Measurements from ENCODE around the gene GLYR1. TPM values are rescaled to one million over a fixed set of nuclear protein-coding genes. Genes with fewer than 3 reads are reported as not detected.

The GLYR1 gene
- total RNA-seq, 1 experiment from 2014 or later: 67.3 TPM

- H3K27me3 Mint-ChIP-seq (ENCODE audit: insufficient read depth, unreplicated experiment): no peaks in the 10 kb centered on the region
- H3K36me3 Mint-ChIP-seq (ENCODE audit: insufficient read depth, unreplicated experiment): no peaks in the 10 kb centered on the region
- intact Hi-C loops (cut with micrococcal nuclease): no loop called here
- DNase-seq (ENCODE audit: unreplicated experiment): no peak
- no peak overlapping the region for H3K4me3 Mint-ChIP-seq (ENCODE audit: unreplicated experiment)
- no peaks in the 10 kb centered on the region for H3K4me1 Mint-ChIP-seq (ENCODE audit: insufficient read depth, unreplicated experiment)
- CTCF ChIA-PET: interaction anchor here (0.6 kb wide), 1 partner anchor 29 kb away, joined by 3 read pairs; no protein-coding TSS in a partner anchor
- no peak overlapping the region for H3K27ac Mint-ChIP-seq (ENCODE audit: low read depth, unreplicated experiment)
- POLR2A ChIA-PET: no interaction called here
- no peak for TF ChIP-seq CTCF (IDR thresholded peaks at IDR 0.05; ENCODE audit: unreplicated experiment)
- no TSS peak for BruUV-seq (replicated peaks)
- no peaks in the 10 kb centered on the region for H3K9me3 Mint-ChIP-seq (ENCODE audit: unreplicated experiment)
Measured at GRCh38 chr16:4788910-4789309, 58.2 kb downstream of the GLYR1 start.

- POLR2A ChIA-PET: interaction anchor here (0.7 kb wide), 1 partner anchor 53 kb away, joined by 3 read pairs; no protein-coding TSS in a partner anchor
- H3K4me1 Mint-ChIP-seq (ENCODE audit: insufficient read depth, unreplicated experiment): no peaks in the 10 kb centered on the region
- no peaks in the 10 kb centered on the region for H3K27me3 Mint-ChIP-seq (ENCODE audit: insufficient read depth, unreplicated experiment)
- H3K4me3 Mint-ChIP-seq (ENCODE audit: unreplicated experiment): no peak overlapping the region
- H3K36me3 Mint-ChIP-seq (ENCODE audit: insufficient read depth, unreplicated experiment): no peaks in the 10 kb centered on the region
- CTCF ChIA-PET: interaction anchor here (0.6 kb wide), 1 partner anchor 29 kb away, joined by 3 read pairs; no protein-coding TSS in a partner anchor
- intact Hi-C loops (cut with micrococcal nuclease): no loop called here
- BruUV-seq (replicated peaks): no TSS peak
- DNase-seq (ENCODE audit: unreplicated experiment): no peak
- no peaks in the 10 kb centered on the region for H3K9me3 Mint-ChIP-seq (ENCODE audit: unreplicated experiment)
- TF ChIP-seq CTCF (IDR thresholded peaks at IDR 0.05; ENCODE audit: unreplicated experiment): no peak
- H3K27ac Mint-ChIP-seq (ENCODE audit: low read depth, unreplicated experiment): no peak overlapping the region
Measured at GRCh38 chr16:4788489-4788889, 58.6 kb downstream of the GLYR1 start.

DNA sequence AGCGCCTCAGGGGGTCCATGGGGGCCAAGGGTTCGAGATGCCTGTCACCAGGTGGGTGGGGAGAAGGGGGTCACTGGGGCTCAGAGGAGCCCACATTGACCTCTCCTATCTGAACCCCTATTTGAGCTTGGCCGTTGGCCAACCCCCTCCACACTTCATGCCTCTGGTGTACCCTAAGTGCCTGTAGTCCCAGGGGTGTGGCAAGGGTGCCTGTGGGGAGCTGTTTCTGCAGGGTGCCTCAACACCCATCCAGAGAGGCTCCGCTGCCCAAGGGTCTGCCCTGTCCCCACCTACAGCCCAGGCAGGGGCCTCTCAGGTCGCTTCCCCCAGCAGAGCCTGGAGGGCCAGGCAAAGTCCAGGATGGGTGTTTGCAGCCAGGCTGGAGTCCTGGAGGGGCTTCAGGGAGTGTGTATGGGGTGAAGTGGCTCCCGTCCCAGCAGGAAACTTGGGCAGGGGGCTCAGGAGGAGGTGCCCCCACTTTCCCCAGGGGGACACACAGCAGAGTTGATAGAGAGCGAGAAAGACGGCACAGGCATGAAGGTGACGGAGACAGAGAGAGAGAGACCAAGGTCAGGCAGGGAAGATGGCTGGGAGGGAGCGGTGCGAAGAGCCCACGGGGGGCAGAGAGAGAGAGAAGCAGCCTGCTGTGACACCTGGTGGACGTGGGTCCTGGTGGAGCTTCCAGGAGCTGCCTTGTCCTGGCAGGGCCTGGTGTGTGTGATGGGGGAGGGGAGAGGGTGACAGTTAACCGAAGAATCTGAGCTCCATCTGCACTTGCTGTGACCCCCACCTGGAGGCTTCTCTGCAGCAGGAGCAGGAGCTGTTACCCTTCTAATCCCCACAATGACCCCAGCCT is 59.2 kb downstream of the GLYR1 start, which contains the start of gene SEPTIN12:
Gene SEPTIN12, minus strand, starts transcription at position 719 of the 856 bp plus-strand sequence. Its CDS starts 700 bp downstream, at position 19.
- no peaks in the 10 kb centered on the region for H3K27me3 Mint-ChIP-seq (ENCODE audit: insufficient read depth, unreplicated experiment)
- H3K27ac Mint-ChIP-seq (ENCODE audit: low read depth, unreplicated experiment): no peak within 1 kb of the TSS
- TF ChIP-seq CTCF (IDR thresholded peaks at IDR 0.05; ENCODE audit: unreplicated experiment): no peak
- no peaks in the 10 kb centered on the region for H3K9me3 Mint-ChIP-seq (ENCODE audit: unreplicated experiment)
- ChIA-PET POLR2A (interaction anchor here (0.6 to 2.1 kb wide), 3 partner anchors 15 to 54 kb away, joined by 3 to 6 read pairs (median 3); partner anchors contain the start of genes ANKS3, DNAAF8 and ROGDI), CTCF (interaction anchor here (0.6 kb wide), 1 partner anchor 28 kb away, joined by 3 read pairs; no protein-coding TSS in a partner anchor)
- intact Hi-C loops (cut with micrococcal nuclease): no loop called here
- BruUV-seq (replicated peaks): no TSS peak
- no peak for DNase-seq (ENCODE audit: unreplicated experiment)
- no peak within 1 kb of the TSS for H3K4me3 Mint-ChIP-seq (ENCODE audit: unreplicated experiment)
- H3K36me3 Mint-ChIP-seq (ENCODE audit: insufficient read depth, unreplicated experiment): no peaks in the 10 kb centered on the region
- no peaks in the 10 kb centered on the region for H3K4me1 Mint-ChIP-seq (ENCODE audit: insufficient read depth, unreplicated experiment)

- ChIA-PET POLR2A (interaction anchor here (2.1 kb wide), 1 partner anchor 16 kb away, joined by 6 read pairs; the partner anchor contains the start of gene ROGDI), CTCF (no interaction called here)
- no TSS peak for BruUV-seq (replicated peaks)
- no peaks in the 10 kb centered on the region for H3K36me3 Mint-ChIP-seq (ENCODE audit: insufficient read depth, unreplicated experiment)
- TF ChIP-seq CTCF (IDR thresholded peaks at IDR 0.05; ENCODE audit: unreplicated experiment): no peak
- H3K9me3 Mint-ChIP-seq (ENCODE audit: unreplicated experiment): no peaks in the 10 kb centered on the region
- intact Hi-C loops (cut with micrococcal nuclease): no loop called here
- no peaks in the 10 kb centered on the region for H3K27me3 Mint-ChIP-seq (ENCODE audit: insufficient read depth, unreplicated experiment)
- H3K4me3 Mint-ChIP-seq (ENCODE audit: unreplicated experiment): no peak overlapping the region
- H3K4me1 Mint-ChIP-seq (ENCODE audit: insufficient read depth, unreplicated experiment): no peaks in the 10 kb centered on the region
- no peak for DNase-seq (ENCODE audit: unreplicated experiment)
- no peak overlapping the region for H3K27ac Mint-ChIP-seq (ENCODE audit: low read depth, unreplicated experiment)
Measured at GRCh38 chr16:4787068-4787467, 60.0 kb downstream of the GLYR1 start.

All from MCF 10A (cell line).